ENCODE results near the gene CEP104. TPM values are rescaled to one million over a fixed set of nuclear protein-coding genes. Genes with fewer than 3 reads are reported as not detected.

The CEP104 gene
- total and polyA plus RNA-seq, 4 donors, result 7.5 to 23.2 (median 12.0) TPM

DNA sequence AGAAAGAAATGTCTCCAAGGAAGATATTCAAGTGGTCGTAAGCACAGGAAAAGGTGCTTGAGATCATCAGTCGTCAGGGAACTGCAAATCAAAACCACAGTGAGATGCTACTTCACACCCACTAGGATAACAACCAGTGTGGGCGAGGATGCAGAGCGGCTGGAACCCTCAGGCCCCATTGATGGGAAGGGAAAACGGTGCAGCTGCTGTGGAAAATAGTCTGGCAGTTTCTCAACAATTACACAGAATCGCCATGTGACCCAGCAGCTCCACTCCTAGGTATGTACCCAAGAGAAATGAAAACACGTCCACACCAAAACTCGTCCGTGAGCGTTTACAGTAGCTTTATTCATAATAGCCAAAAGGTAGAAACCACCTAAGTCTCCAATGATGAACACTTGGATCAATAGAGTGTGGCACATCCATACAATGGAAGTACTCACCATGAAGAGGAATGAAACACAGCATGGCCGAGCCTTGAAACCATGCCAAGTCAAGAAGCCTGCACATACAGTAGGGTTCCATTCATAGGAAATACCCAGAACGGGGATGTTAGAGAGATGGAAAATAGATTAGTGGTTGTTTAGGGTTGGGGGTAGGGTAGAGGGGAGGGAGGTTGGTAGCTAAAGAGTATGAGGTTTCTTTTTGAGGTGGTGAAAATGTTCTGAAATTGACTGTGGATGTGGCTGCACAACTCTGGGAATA, 6.4 kb upstream of the CEP104 start:
- H3K4me1 ChIP-seq (ENCODE audit: control insufficient read depth in 4 of 4, insufficient read depth in 4 of 4, low read length in 3 of 4), result peaks cover 2 to 4% (median 3%) of the 10 kb centered on the region in 4 donors
- H3K9ac ChIP-seq (ENCODE audit: low read depth in 1 of 2, low read length in 2 of 2), result no peak overlapping the region
- peaks cover 0 to 10% (median 4%) of the 10 kb centered on the region in 4 donors for H3K36me3 ChIP-seq (ENCODE audit: control insufficient read depth in 4 of 4, insufficient read depth in 3 of 4, low read depth in 1 of 4, low read length in 3 of 4)
- no peak overlapping the region for H3K4me3 ChIP-seq (ENCODE audit: low read depth in 1 of 3, low read length in 3 of 3)
- 91% methylated on average over 12 of the region's 12 CpGs for WGBS
- no peaks in the 10 kb centered on the region for H3K9me3 ChIP-seq (ENCODE audit: control insufficient read depth in 4 of 4, low read length in 3 of 4)
- H3K27me3 ChIP-seq (ENCODE audit: control insufficient read depth in 4 of 4, insufficient read depth in 4 of 4, low read length in 3 of 4), result no peaks in the 10 kb centered on the region
- H3K27ac ChIP-seq (ENCODE audit: low read depth in 1 of 2, low read length in 2 of 2), result no peak overlapping the region
- TF ChIP-seq FOXA2 (IDR thresholded peaks at IDR 0.05) (no peak), RAD21 (IDR thresholded peaks at IDR 0.05) (no peak), YY1 (IDR thresholded peaks at IDR 0.05) (no peak), RXRA (IDR thresholded peaks at IDR 0.05) (no peak), EGR1 (IDR thresholded peaks at IDR 0.05; ENCODE audit: low read depth in 2 of 2) (no peak), GABPA (IDR thresholded peaks at IDR 0.05 in 1 of 2, conservative IDR thresholded peaks at IDR 0.05 in 1 of 2) (no peak), TAF1 (conservative IDR thresholded peaks at IDR 0.05) (no peak), FOXA1 (IDR thresholded peaks at IDR 0.05) (no peak)
- TF ChIP-seq, protein P1, sequence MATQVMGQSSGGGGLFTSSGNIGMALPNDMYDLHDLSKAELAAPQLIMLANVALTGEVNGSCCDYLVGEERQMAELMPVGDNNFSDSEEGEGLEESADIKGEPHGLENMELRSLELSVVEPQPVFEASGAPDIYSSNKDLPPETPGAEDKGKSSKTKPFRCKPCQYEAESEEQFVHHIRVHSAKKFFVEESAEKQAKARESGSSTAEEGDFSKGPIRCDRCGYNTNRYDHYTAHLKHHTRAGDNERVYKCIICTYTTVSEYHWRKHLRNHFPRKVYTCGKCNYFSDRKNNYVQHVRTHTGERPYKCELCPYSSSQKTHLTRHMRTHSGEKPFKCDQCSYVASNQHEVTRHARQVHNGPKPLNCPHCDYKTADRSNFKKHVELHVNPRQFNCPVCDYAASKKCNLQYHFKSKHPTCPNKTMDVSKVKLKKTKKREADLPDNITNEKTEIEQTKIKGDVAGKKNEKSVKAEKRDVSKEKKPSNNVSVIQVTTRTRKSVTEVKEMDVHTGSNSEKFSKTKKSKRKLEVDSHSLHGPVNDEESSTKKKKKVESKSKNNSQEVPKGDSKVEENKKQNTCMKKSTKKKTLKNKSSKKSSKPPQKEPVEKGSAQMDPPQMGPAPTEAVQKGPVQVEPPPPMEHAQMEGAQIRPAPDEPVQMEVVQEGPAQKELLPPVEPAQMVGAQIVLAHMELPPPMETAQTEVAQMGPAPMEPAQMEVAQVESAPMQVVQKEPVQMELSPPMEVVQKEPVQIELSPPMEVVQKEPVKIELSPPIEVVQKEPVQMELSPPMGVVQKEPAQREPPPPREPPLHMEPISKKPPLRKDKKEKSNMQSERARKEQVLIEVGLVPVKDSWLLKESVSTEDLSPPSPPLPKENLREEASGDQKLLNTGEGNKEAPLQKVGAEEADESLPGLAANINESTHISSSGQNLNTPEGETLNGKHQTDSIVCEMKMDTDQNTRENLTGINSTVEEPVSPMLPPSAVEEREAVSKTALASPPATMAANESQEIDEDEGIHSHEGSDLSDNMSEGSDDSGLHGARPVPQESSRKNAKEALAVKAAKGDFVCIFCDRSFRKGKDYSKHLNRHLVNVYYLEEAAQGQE (IDR thresholded peaks at IDR 0.05), result no peak
- TF ChIP-seq, protein P2, sequence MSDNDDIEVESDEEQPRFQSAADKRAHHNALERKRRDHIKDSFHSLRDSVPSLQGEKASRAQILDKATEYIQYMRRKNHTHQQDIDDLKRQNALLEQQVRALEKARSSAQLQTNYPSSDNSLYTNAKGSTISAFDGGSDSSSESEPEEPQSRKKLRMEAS (IDR thresholded peaks at IDR 0.05), result no peak
- TF ChIP-seq, protein P3, sequence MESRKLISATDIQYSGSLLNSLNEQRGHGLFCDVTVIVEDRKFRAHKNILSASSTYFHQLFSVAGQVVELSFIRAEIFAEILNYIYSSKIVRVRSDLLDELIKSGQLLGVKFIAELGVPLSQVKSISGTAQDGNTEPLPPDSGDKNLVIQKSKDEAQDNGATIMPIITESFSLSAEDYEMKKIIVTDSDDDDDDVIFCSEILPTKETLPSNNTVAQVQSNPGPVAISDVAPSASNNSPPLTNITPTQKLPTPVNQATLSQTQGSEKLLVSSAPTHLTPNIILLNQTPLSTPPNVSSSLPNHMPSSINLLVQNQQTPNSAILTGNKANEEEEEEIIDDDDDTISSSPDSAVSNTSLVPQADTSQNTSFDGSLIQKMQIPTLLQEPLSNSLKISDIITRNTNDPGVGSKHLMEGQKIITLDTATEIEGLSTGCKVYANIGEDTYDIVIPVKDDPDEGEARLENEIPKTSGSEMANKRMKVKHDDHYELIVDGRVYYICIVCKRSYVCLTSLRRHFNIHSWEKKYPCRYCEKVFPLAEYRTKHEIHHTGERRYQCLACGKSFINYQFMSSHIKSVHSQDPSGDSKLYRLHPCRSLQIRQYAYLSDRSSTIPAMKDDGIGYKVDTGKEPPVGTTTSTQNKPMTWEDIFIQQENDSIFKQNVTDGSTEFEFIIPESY (IDR thresholded peaks at IDR 0.05), result no peak
- DNase-seq (ENCODE audit: low spot score), result no peak

DNA sequence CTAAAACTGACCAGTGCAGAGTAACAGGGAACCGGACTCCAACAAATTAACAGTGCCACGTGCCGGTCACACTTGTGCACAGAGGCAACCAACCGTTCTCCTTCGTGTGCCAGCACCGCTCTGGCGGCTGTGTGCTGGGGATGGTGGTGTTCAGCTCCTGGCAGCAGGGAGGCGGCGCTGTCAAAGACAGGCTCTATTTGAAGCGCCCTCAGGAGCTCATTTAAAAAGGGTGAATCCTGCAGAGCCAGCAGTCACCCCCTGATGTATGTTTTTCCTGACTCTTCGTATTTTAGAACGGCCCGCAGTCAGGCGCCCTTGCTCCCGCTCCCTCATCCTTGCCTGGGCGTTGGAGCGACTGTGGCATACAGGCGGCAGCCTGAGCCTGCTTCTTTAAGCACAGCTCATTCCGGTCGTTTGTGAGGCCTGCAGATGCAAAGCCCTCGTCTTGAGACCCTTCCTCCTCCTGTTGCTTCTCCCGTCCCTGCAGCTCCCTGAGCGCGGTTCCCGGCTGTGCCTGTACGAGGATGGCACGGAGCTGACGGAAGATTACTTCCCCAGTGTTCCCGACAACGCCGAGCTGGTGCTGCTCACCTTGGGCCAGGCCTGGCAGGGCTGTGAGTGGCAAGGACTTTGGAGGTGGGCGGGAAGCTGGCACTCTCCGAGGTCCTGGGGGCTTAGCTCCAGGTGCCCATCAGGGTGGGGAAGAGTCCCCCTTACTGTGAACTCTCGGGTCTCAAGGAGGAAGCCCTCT, 1.4 kb upstream of the CEP104 start:
- no peak for DNase-seq (ENCODE audit: low spot score)
- 69% methylated on average over 34 of the region's 34 CpGs for WGBS
- Histone ChIP-seq H3K4me1 (ENCODE audit: control insufficient read depth in 4 of 4, insufficient read depth in 4 of 4, low read length in 3 of 4) (peaks cover 17 to 20% (median 19%) of the 10 kb centered on the region in 4 donors), H3K9me3 (ENCODE audit: control insufficient read depth in 4 of 4, low read length in 3 of 4) (no peaks in the 10 kb centered on the region), H3K36me3 (ENCODE audit: control insufficient read depth in 4 of 4, insufficient read depth in 3 of 4, low read depth in 1 of 4, low read length in 3 of 4) (no peaks in the 10 kb centered on the region), H3K27me3 (ENCODE audit: control insufficient read depth in 4 of 4, insufficient read depth in 4 of 4, low read length in 3 of 4) (no peaks in the 10 kb centered on the region), H3K4me3 (ENCODE audit: low read depth in 1 of 3, low read length in 3 of 3) (peak overlapping the region; percentile 91 to 98 (median 93)), H3K9ac (ENCODE audit: low read depth in 1 of 2, low read length in 2 of 2) (no peak overlapping the region), H3K27ac (ENCODE audit: low read depth in 1 of 2, low read length in 2 of 2) (no peak overlapping the region)
- TF ChIP-seq NR2F2 (IDR thresholded peaks at IDR 0.05), result no peak
- TF ChIP-seq SP1 (IDR thresholded peaks at IDR 0.05), result no peak
- TF ChIP-seq, protein P1 (IDR thresholded peaks at IDR 0.05), result no peak
- TF ChIP-seq GABPA (IDR thresholded peaks at IDR 0.05 in 1 of 2, conservative IDR thresholded peaks at IDR 0.05 in 1 of 2), result no peak
- no peak for TF ChIP-seq FOXA2 (IDR thresholded peaks at IDR 0.05)
- TF ChIP-seq FOXA1 (IDR thresholded peaks at IDR 0.05), result no peak
- TF ChIP-seq TAF1 (conservative IDR thresholded peaks at IDR 0.05), result no peak
- TF ChIP-seq RAD21 (IDR thresholded peaks at IDR 0.05), result no peak
- no peak for TF ChIP-seq HNF4G (IDR thresholded peaks at IDR 0.05)
- TF ChIP-seq, protein P4, sequence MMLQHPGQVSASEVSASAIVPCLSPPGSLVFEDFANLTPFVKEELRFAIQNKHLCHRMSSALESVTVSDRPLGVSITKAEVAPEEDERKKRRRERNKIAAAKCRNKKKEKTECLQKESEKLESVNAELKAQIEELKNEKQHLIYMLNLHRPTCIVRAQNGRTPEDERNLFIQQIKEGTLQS (IDR thresholded peaks at IDR 0.05), result no peak
- no peak for TF ChIP-seq HNF4A (conservative IDR thresholded peaks at IDR 0.05)
- TF ChIP-seq, protein P3 (IDR thresholded peaks at IDR 0.05), result no peak
- TF ChIP-seq EGR1 (IDR thresholded peaks at IDR 0.05; ENCODE audit: low read depth in 2 of 2), result no peak

All from liver (tissue), 9 donors.